HCT116 (cell line): ENCODE results near the gene ZFP92. TPM values are rescaled to one million over a fixed set of nuclear protein-coding genes. Genes with fewer than 3 reads are reported as not detected.

Experiments
- ATAC-seq: fragments of 200-7000 bp; cut with Tn5 transposase; 2 replicates; pipeline ENCODE4 v1.9.1; 2020; ENCODE audit warnings: mild to moderate bottlenecking, moderate library complexity
- BruUV-seq: library from RNA; stranded (reverse); fragments of 400-500 nt; replicated peaks from 2 replicates; lab custom pipeline; 2021; lab: Mats Ljungman, UMichigan
- CTCF ChIA-PET: fragments of 300-600 bp; sonication (Branson Sonifier 250); formaldehyde crosslinking; loops from one replicate; lab custom pipeline; 2021; ENCODE audit warnings: antibody characterized with exemption; lab: Charles Lee
- POLR2A ChIA-PET: fragments of 300-600, 350-600 bp; sonication (Branson Sonifier 250); formaldehyde crosslinking; loops from one replicate; lab custom pipeline; 2021; ENCODE audit warnings: antibody characterized with exemption; lab: Charles Lee
- RAD21 ChIA-PET, 2 experiments: fragments of 300-600 bp; sonication (Branson Sonifier 250); formaldehyde crosslinking; loops; one replicate each; lab custom pipeline; 2023; ENCODE audit warnings: low total read pairs in 2 of 2; ENCODE audit not compliant: uncharacterized antibody in 2 of 2, unreplicated experiment in 2 of 2, low non-redundant PET in 1 of 2; lab: Charles Lee
- DNase-seq: peaks from one replicate; pipeline ENCODE4 v3.0.0-alpha.2; 2010; ENCODE audit warnings: low read depth, low spot score
- H2AFZ ChIP-seq: fragments of 200-600 bp; shearing (Covaris generic), sonication (generic); 2 replicates; pipeline ENCODE4 v1.6.1; 2017; ENCODE audit warnings: low read depth, mixed run types, mixed read lengths, antibody characterized with exemption, low read length; ENCODE audit not compliant: poor library complexity, severe bottlenecking
- H3K27ac ChIP-seq: 2 replicates; pipeline ENCODE4 v1.5.1; 2012; ENCODE audit warnings: low read depth, low read length
- H3K27me3 ChIP-seq: fragments of 200-600 bp; sonication (generic); 2 replicates; pipeline ENCODE4 v1.6.1; 2016; ENCODE audit warnings: mixed run types, low read length, mixed read lengths; ENCODE audit not compliant: insufficient read depth
- H3K36me3 ChIP-seq, 2 experiments: fragments of 200-500 bp in 1 of 2; fragments of 200-600 bp in 1 of 2; sonication (Bioruptor generic) in 1 of 2; sonication (generic) in 1 of 2; 2 replicates each; pipeline versions ENCODE4 v1.5.1 to v1.6.1; 2014 to 2016; ENCODE audit warnings: low read length in 2 of 2, inconsistent platforms in 1 of 2, mixed read lengths in 1 of 2, mixed run types in 1 of 2; ENCODE audit not compliant: insufficient read depth in 2 of 2, control insufficient read depth in 1 of 2
- H3K4me1 ChIP-seq, 2 experiments: fragments of 200-600 bp in 1 of 2; sonication (generic) in 1 of 2; 2 replicates each; pipeline versions ENCODE4 v1.5.1 to v1.6.1; 2012 to 2017; ENCODE audit warnings: low read length in 2 of 2, inconsistent platforms in 1 of 2, mild to moderate bottlenecking in 1 of 2, mixed read lengths in 1 of 2, mixed run types in 1 of 2, moderate library complexity in 1 of 2; ENCODE audit not compliant: insufficient read depth in 2 of 2, control insufficient read depth in 1 of 2
- H3K4me2 ChIP-seq: fragments of 200-600 bp; sonication (generic); 2 replicates; pipeline ENCODE4 v1.6.1; 2017; ENCODE audit warnings: mixed run types, low read length, mixed read lengths
- H3K4me3 ChIP-seq, 2 experiments: fragments of 200-600 bp in 1 of 2; sonication (generic) in 1 of 2; replicated peaks in 1 of 2; 2 replicates each; pipeline ENCODE4 v1.5.1; 2011 to 2016; ENCODE audit warnings: low read length in 2 of 2, control low read depth in 1 of 2, low read depth in 1 of 2, mild to moderate bottlenecking in 1 of 2, mixed read lengths in 1 of 2, mixed run types in 1 of 2
- H3K79me2 ChIP-seq: fragments of 200-600 bp; sonication (generic); 2 replicates; pipeline ENCODE4 v1.6.1; 2017; ENCODE audit warnings: mild to moderate bottlenecking, mixed run types, low read length, moderate library complexity, mixed read lengths; ENCODE audit not compliant: insufficient read depth
- H3K9ac ChIP-seq: fragments of 200-600 bp; sonication (generic); 2 replicates; pipeline ENCODE4 v1.6.1; 2016; ENCODE audit warnings: low read length, mixed read lengths
- H3K9me2 ChIP-seq: fragments of 200-600 bp; sonication (generic), shearing (Covaris generic); 2 replicates; pipeline ENCODE4 v1.6.1; 2017; ENCODE audit warnings: mixed run types, mild to moderate bottlenecking, moderate library complexity; ENCODE audit not compliant: insufficient read depth
- H3K9me3 ChIP-seq, 2 experiments: fragments of 200-500 bp in 1 of 2; fragments of 200-600 bp in 1 of 2; sonication (Bioruptor generic) in 1 of 2; sonication (generic) in 1 of 2; 2 replicates each; pipeline ENCODE4 v1.6.1; 2014 to 2017; ENCODE audit warnings: low read length in 2 of 2, mixed read lengths in 2 of 2, inconsistent platforms in 1 of 2, low read depth in 1 of 2, mild to moderate bottlenecking in 1 of 2, mixed run types in 1 of 2, moderate library complexity in 1 of 2; ENCODE audit not compliant: control insufficient read depth in 1 of 2, insufficient read depth in 1 of 2
- H4K20me1 ChIP-seq: fragments of 200-600 bp; sonication (generic), shearing (Covaris generic); 2 replicates; pipeline ENCODE4 v1.6.1; 2017; ENCODE audit warnings: mixed run types, mild to moderate bottlenecking, moderate library complexity; ENCODE audit not compliant: insufficient read depth
- CEBPB ChIP-seq: IDR thresholded peaks from 2 replicates; pipeline ENCODE4 v1.6.1; 2012; ENCODE audit warnings: low read depth
- FOSL1 ChIP-seq: IDR thresholded peaks from 2 replicates; pipeline ENCODE4 v1.6.1; 2012; ENCODE audit warnings: low read depth
- POLR2AphosphoS5 ChIP-seq: IDR thresholded peaks from 2 replicates; pipeline ENCODE4 v1.6.1; 2011; ENCODE audit warnings: mild to moderate bottlenecking, low read depth, low read length, moderate library complexity
- intact Hi-C: fragments of 100-400 bp; cut with micrococcal nuclease; formaldehyde crosslinking; loops from 2 replicates; pipeline ENCODE4 v1.10.0; 2022
- total RNA-seq: library from RNA; stranded (reverse); gene quantifications from one replicate; pipeline ENCODE4 v1.2.1, GENCODE V29; 2021; ENCODE audit not compliant: unreplicated experiment
- TF ChIP-seq, protein P1 (sequence below), 3 experiments: fragments of 200-600 bp in 1 of 3; sonication (generic) in 1 of 3; IDR thresholded peaks in 2 of 3; conservative IDR thresholded peaks in 1 of 3; 2 replicates each; pipeline ENCODE4 v1.5.1; 2012 to 2017; ENCODE audit warnings: low read depth in 2 of 3, low read length in 2 of 3, antibody characterized with exemption in 1 of 3, borderline replicate concordance in 1 of 3, control low read depth in 1 of 3, mild to moderate bottlenecking in 1 of 3, mixed read lengths in 1 of 3, mixed run types in 1 of 3, moderate library complexity in 1 of 3; ENCODE audit not compliant: insufficient read depth in 1 of 3
- TF ChIP-seq, protein P2 (sequence below): IDR thresholded peaks from 2 replicates; pipeline ENCODE4 v1.6.1; 2011; ENCODE audit warnings: mild to moderate bottlenecking, low read length, moderate library complexity; ENCODE audit not compliant: insufficient replicate concordance; ENCODE audit errors: extremely low read depth

The ZFP92 gene
- total RNA-seq, 1 experiment from 2014 or later: not detected

DNA sequence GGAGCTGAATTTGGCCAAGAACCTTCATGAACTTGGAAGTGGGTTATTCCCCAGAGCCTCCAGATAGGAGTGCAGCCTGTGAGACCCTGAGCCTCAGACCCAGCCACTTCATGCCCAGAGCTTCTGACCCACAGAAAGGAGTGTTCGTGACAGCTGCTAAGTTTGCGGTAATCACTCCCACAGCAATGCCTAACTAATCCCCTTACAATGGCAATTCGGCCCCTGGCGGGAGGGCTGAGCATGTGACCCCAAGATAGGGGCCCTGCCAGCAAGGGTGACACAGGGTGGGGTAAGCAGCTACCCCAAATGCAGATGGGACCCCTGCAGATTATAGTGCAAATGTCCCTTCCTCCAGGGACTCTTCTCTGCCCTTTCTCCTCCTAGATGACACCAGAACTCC, 32.7 kb upstream of the ZFP92 start:
- H3K9me3 ChIP-seq: no peaks in the 10 kb centered on the region
- no peak overlapping the region for H3K9ac ChIP-seq
- no peak overlapping the region for H3K4me2 ChIP-seq
- H3K4me1 ChIP-seq: no peaks in the 10 kb centered on the region
- H3K27ac ChIP-seq: no peak overlapping the region
- no peaks in the 10 kb centered on the region for H3K9me2 ChIP-seq
- H2AFZ ChIP-seq: no peak overlapping the region
- ChIA-PET POLR2A (no interaction called here), RAD21 (no interaction called here), CTCF (no interaction called here)
- H3K4me3 ChIP-seq: no peak overlapping the region
- TF ChIP-seq FOSL1 (no peak), POLR2AphosphoS5 (no peak), CEBPB (no peak)
- TF ChIP-seq, protein P1, sequence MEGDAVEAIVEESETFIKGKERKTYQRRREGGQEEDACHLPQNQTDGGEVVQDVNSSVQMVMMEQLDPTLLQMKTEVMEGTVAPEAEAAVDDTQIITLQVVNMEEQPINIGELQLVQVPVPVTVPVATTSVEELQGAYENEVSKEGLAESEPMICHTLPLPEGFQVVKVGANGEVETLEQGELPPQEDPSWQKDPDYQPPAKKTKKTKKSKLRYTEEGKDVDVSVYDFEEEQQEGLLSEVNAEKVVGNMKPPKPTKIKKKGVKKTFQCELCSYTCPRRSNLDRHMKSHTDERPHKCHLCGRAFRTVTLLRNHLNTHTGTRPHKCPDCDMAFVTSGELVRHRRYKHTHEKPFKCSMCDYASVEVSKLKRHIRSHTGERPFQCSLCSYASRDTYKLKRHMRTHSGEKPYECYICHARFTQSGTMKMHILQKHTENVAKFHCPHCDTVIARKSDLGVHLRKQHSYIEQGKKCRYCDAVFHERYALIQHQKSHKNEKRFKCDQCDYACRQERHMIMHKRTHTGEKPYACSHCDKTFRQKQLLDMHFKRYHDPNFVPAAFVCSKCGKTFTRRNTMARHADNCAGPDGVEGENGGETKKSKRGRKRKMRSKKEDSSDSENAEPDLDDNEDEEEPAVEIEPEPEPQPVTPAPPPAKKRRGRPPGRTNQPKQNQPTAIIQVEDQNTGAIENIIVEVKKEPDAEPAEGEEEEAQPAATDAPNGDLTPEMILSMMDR (IDR thresholded peaks at IDR 0.05 in 2 of 3, conservative IDR thresholded peaks at IDR 0.05 in 1 of 3; ENCODE audit: borderline replicate concordance in 1 of 3, insufficient read depth in 1 of 3, low read depth in 2 of 3, low read length in 2 of 3): no peak
- TF ChIP-seq, protein P2, sequence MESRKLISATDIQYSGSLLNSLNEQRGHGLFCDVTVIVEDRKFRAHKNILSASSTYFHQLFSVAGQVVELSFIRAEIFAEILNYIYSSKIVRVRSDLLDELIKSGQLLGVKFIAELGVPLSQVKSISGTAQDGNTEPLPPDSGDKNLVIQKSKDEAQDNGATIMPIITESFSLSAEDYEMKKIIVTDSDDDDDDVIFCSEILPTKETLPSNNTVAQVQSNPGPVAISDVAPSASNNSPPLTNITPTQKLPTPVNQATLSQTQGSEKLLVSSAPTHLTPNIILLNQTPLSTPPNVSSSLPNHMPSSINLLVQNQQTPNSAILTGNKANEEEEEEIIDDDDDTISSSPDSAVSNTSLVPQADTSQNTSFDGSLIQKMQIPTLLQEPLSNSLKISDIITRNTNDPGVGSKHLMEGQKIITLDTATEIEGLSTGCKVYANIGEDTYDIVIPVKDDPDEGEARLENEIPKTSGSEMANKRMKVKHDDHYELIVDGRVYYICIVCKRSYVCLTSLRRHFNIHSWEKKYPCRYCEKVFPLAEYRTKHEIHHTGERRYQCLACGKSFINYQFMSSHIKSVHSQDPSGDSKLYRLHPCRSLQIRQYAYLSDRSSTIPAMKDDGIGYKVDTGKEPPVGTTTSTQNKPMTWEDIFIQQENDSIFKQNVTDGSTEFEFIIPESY: no peak
- BruUV-seq: no TSS peak
- no peaks in the 10 kb centered on the region for H3K27me3 ChIP-seq
- H3K79me2 ChIP-seq: no peaks in the 10 kb centered on the region
- H3K36me3 ChIP-seq: no peaks in the 10 kb centered on the region
- no peak for DNase-seq
- H4K20me1 ChIP-seq: no peaks in the 10 kb centered on the region
- ATAC-seq: no peak
- intact Hi-C loops: no loop called here
